Thyroid gland (tissue), 4 donors: ENCODE measurements around the gene PRPF19.

Experiments used
- POLR2A ChIP-seq, 2 donors: fragments of 450-650 bp; IDR thresholded peaks; one replicate each; pipeline ENCODE4 v1.6.1; 2017; ENCODE audit warnings: antibody characterized with exemption in 2 of 2, mild to moderate bottlenecking in 2 of 2, moderate library complexity in 1 of 2
- TF ChIP-seq, protein P1 (sequence below), 6 experiments: fragments of 200-600 bp in 3 of 6; fragments of 450-650 bp in 3 of 6; sonication (generic) in 3 of 6; IDR thresholded peaks; one replicate each; pipeline ENCODE4 v1.5.1; 2016 to 2019; ENCODE audit warnings: antibody characterized with exemption in 6 of 6, mild to moderate bottlenecking in 2 of 6, inconsistent platforms in 1 of 6, moderate library complexity in 1 of 6

- TF ChIP-seq, protein P1, sequence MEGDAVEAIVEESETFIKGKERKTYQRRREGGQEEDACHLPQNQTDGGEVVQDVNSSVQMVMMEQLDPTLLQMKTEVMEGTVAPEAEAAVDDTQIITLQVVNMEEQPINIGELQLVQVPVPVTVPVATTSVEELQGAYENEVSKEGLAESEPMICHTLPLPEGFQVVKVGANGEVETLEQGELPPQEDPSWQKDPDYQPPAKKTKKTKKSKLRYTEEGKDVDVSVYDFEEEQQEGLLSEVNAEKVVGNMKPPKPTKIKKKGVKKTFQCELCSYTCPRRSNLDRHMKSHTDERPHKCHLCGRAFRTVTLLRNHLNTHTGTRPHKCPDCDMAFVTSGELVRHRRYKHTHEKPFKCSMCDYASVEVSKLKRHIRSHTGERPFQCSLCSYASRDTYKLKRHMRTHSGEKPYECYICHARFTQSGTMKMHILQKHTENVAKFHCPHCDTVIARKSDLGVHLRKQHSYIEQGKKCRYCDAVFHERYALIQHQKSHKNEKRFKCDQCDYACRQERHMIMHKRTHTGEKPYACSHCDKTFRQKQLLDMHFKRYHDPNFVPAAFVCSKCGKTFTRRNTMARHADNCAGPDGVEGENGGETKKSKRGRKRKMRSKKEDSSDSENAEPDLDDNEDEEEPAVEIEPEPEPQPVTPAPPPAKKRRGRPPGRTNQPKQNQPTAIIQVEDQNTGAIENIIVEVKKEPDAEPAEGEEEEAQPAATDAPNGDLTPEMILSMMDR (IDR thresholded peaks at IDR 0.05) = no peak
- no peak for TF ChIP-seq POLR2A (IDR thresholded peaks at IDR 0.05)
Observed at GRCh38 chr11:60927061-60927592, 20.7 kb upstream of the PRPF19 start.
